LNCaP clone FGC (cell line): ENCODE measurements around the gene ZSCAN10.

Experiments used
- DNase-seq: peaks from one replicate; pipeline ENCODE4 v3.0.0-alpha.2; 2011; ENCODE audit warnings: low read depth
- H3K4me3 ChIP-seq: 2 replicates; pipeline ENCODE4 v1.5.1; 2011; ENCODE audit warnings: mild to moderate bottlenecking, low read depth, low read length, control low read depth
- CTCF ChIP-seq: IDR thresholded peaks from 2 replicates; pipeline ENCODE4 v1.5.1; 2012; ENCODE audit warnings: mild to moderate bottlenecking; ENCODE audit not compliant: control insufficient read depth, insufficient read depth; ENCODE audit errors: extremely low read depth

Gene ZSCAN10

GRCh38 chr16:3121851-3122467 is 22.9 kb upstream of the ZSCAN10 start:
- no peak for DNase-seq
- H3K4me3 ChIP-seq, result no peak overlapping the region
- no peak for TF ChIP-seq CTCF

GRCh38 chr16:3120435-3120834 is 21.3 kb upstream of the ZSCAN10 start:
- no peak for DNase-seq
- no peak for TF ChIP-seq CTCF

GRCh38 chr16:3119701-3120408 is 20.8 kb upstream of the ZSCAN10 start:
- no peak for TF ChIP-seq CTCF
- no peak overlapping the region for H3K4me3 ChIP-seq
- no peak for DNase-seq

More at GRCh38 chr16:3120435-3120834, 21.3 kb upstream of the ZSCAN10 start:
- H3K4me3 ChIP-seq, result no peak overlapping the region

GRCh38 chr16:3119286-3119685 is 20.2 kb upstream of the ZSCAN10 start:
- DNase-seq, result no peak
- no peak for TF ChIP-seq CTCF
- H3K4me3 ChIP-seq, result no peak overlapping the region

GRCh38 chr16:3118846-3119245 is 19.8 kb upstream of the ZSCAN10 start:
- TF ChIP-seq CTCF, result no peak
- no peak overlapping the region for H3K4me3 ChIP-seq
- no peak for DNase-seq

GRCh38 chr16:3118204-3118790 is 19.2 kb upstream of the ZSCAN10 start:
- no peak overlapping the region for H3K4me3 ChIP-seq
- TF ChIP-seq CTCF, result no peak
- DNase-seq, result no peak

GRCh38 chr16:3115561-3115960 is 16.5 kb upstream of the ZSCAN10 start:
- no peak for DNase-seq
- H3K4me3 ChIP-seq, result no peak overlapping the region
- no peak for TF ChIP-seq CTCF
